ACHN (cell line): ENCODE results near the gene THPO.
A peak's percentile ranks its signal among the peaks of the same experiment; 100 is the strongest.

Experiments
- DNase-seq: peaks from one replicate; pipeline ENCODE4 v3.0.0-alpha.2; 2015
- in situ Hi-C: cut with HindIII; loops from 2 replicates; pipeline ENCODE4 v1.10.0; 2017; ENCODE audit warnings: low sequenced_read_pairs, low pct_ligation_motif_present, low pct_unique_long_range_greater_than_20kb

Gene THPO

DNA sequence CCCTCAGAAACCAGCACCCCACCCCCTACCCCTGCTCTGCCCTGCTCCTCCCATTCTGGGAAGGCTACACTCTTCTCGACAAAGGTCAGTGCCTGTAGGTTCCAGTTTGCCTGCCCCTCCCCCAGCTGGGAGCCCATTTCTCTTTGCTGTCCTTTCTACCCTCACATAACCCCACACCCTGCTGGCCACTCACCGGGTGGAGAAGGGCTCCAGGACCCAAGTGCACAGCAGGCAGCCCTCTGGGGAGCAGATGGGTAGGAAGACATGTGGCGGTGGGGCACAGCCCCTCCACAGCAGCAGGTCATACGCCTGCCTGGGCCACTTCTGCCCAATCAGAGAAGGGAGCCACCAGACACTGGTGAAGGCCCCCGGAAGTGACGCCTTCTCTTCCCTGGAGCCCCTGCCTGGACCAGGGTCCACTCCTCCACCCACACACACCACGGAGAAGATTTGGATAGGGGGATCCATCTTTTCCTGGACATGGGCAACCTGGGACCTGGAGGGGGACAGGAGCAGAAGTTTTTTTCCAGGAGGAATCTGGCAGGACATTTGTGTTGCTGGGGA, at the start of gene THPO:
Gene THPO, minus strand, starts transcription at position 326 of the 564 bp plus-strand sequence. CDS start 1,948 bp downstream, outside the sequence.
- in situ Hi-C loops: no loop called here
- DNase-seq: no peak

GRCh38 chr3:184426691-184427141, 48.7 kb upstream of the THPO start:
- no peak for DNase-seq
- in situ Hi-C loops: no loop called here

DNA sequence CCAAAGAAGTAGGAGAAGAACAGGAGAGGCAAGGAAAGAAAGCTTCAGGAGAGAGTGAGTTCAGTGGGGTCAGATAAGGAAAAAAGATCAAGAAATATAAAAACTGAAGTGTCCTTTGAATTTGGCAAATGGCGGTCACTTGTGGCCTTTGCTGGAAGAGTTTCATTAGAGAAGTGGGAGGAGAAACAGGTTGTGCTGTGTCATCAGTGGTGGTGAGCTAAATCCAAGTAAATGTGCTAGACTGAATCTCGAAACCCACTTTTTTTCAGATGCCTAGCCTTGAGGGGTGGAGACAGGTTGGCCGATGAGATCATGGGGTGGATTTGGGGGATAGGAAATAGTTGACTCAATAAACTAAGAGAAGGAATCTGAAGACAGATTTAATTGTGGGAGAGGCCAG, 45.6 kb upstream of the THPO start:
- no peak for DNase-seq
- in situ Hi-C loops: no loop called here

- in situ Hi-C loops: no loop called here
- DNase-seq: no peak
Measured at GRCh38 chr3:184419171-184419570, 41.2 kb upstream of the THPO start.

DNA sequence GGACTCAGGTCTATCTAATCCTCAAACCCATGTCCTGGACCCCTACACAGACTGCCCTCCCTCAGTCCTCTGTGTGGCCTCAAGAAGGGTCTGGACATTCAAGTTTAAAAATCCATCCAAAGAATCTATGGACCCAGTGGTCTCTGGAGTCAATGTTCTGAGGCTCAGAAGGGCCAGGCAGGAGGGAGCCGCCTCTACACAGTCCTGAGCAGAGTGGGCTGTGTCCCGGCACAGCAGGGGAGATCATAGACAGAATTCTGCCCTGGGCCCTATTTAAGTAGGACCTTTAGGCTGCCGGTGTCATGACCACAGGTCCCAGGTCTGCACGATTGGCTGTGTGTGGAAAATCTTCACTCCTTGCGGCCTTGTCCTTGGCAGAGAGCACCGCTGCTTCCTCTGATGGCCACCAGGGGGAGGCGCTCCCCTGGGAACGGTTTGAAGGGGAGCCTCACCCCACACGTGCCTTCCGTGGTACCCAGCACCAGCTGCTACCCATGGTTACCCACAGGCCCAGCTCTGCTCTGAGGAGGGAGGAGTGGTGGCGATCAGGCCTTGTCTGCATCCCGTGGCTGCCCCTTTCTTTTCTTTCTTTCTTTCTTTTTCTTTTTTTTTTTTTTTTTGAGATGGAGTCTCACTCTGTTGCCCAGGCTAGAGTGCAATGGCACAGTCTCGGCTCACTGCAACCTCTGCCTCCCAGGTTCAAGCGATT, 39.8 kb upstream of the THPO start:
- DNase-seq: peak; percentile 44
- in situ Hi-C loops: no loop called here

DNA sequence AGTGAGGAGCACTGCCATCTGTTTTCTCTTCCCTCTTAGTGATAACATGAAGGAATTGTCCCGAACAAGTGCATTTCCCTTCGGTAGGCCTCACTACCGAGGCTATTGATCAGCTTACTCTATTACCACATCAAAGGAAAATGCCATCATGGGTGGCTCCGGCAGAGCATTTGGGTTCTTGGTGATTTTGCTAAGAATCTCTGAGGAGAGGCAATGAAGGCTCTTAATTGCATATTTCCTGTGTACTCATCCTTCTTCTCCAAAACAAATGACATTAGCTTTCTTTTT, 37.1 kb upstream of the THPO start:
- no peak for DNase-seq
- in situ Hi-C loops: no loop called here

DNA sequence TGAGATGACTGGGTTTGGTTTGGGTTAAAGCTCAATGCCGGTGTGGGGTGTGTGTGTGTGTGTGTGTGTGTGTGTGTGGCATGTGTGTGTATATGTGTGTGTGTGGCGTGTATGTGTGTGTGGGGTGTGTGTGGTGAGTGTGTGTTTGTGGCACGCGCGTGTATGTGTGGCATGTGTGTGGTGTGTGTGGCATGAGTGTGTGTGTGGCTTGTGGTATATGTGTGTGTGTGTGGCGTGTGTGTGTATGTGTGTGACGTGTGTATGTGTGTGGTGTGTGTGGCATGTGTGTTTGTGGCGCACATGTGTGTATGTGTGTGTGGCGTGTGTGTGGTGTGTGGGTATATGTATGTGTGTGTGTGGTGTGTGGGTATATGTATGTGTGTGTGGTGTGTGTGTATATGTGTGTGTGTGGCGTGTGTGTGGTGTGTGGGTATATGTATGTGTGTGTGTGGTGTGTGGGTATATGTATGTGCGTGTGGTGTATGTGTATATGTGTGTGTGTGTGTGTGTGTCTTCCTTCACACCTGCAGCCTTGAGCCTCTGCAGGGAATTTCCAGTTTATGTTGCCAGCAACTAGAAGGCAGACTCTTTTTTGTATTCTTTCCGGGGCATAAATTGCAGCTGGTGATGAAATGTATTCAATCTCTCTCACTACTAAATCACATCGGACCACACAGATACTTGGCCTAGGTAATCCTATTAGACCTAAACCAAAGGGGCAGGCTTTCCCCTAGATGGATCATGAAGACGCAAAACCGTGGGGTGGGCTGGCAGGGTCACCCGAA, 36.6 kb upstream of the THPO start:
- in situ Hi-C loops: no loop called here
- no peak for DNase-seq

DNA sequence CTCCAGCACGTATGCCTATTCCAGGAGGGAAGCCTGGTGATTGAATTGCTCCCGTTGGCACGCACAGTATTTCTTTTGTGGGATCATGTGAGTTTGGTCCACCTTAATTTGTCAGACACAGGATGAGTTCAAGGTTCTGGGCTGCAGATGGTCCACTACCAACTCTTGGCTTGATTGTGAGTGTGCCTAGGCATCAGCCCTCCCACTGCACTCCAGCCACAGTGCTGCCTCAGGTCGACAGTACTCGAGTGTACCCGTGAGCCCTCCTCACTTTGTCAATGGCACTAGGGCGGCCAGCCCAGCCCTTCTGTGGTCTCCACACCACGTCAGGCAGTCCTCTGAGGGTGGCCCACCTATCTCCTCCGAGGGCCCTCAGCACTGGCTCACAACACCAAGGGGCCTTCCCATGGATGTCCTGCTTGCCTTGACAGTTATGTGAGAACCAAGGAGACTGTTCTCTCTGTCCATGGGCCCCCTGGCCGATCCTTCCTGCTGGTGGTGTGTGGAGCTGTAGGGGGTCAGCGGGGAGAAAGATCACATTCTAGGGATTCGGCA, 32.0 kb upstream of the THPO start:
- in situ Hi-C loops: no loop called here
- DNase-seq: no peak

GRCh38 chr3:184409331-184409926, 31.4 kb upstream of the THPO start:
- DNase-seq: no peak
- in situ Hi-C loops: no loop called here

DNA sequence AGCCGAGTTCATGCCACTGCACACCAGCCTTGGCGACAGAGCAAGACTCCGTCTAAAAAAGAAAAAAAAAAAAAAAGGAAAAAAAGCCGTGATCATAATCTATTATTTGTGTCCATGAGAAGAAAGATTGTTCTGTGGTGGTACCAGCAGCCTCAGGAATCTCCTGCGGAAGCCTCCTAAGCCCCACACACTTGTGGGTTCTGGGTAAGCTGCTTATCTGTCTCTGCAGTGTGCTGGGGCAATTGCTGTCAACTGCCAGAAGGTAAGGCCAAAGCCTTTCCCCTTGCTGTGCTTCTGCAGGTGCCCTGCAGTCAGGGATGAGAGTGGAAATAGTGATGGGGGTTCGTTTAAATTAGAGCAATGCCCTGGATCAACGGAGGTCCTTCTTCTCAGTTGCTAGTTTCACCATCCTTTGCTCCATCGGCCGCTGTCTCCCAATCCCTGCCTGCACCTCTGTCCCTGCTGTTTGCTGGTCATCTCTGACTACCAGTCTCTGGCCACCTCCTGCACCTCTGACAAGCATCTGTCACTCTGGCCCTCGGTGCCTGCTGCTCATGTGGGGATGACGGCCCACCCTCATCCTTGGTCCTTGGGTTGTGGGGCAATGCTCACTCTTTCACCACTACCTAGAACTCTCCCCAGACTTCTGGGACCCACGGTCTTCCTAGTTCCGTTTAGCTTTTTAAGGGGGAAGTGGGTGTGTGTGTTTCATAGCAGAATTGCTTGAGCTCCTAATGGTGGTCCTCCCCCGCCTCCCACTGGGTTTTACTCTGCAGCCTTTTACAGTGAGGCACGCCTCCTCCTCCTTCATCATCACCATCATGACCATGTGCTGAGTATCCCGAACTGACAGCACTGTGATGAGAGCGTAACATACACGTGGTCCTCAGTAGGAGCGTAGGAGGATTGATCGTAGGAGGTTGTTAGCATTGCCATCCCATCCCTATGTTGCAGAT, 27.3 kb upstream of the THPO start:
- in situ Hi-C loops: no loop called here

DNA sequence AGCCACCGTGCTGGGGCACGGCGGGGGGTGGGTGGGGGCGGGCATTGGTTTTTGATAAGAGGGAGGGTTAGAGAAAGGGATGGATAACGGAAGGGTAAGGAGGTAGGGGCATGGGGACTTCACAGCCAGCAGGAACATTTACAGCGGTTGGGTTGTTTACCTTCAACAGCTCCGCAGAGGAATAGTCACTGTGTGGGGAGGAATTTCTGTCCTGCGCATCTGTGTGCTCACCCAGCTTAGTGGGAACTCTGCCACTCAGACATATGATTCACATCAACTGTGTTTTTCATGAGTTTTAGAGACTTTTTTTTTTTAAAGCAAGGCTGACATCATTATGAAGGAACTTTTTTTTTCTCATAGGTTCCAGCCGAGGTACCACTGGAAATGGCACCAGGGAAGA, 21.4 kb upstream of the THPO start:
- in situ Hi-C loops: no loop called here
- peak; percentile 65 for DNase-seq

More for the DNA sequence above, 27.3 kb upstream of the THPO start:
- DNase-seq: no peak

GRCh38 chr3:184395320-184395660, 17.3 kb upstream of the THPO start:
- in situ Hi-C loops: no loop called here

GRCh38 chr3:184391266-184391665, 13.3 kb upstream of the THPO start:
- peak; percentile 39 for DNase-seq
- in situ Hi-C loops: no loop called here

More at GRCh38 chr3:184395320-184395660, 17.3 kb upstream of the THPO start:
- no peak for DNase-seq

- no peak for DNase-seq
- in situ Hi-C loops: no loop called here
Measured at GRCh38 chr3:184389935-184390528, 12.0 kb upstream of the THPO start.

DNA sequence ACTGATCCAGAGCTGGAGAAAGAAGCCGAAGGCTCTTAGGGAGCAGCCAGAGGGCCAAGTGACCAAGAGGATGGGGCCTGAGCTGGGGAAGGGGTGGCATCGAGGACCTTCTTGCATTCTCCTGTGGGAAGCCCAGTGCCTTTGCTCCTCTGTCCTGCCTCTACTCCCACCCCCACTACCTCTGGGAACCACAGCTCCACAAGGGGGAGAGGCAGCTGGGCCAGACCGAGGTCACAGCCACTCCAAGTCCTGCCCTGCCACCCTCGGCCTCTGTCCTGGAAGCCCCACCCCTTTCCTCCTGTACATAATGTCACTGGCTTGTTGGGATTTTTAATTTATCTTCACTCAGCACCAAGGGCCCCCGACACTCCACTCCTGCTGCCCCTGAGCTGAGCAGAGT, 11.4 kb upstream of the THPO start:
- in situ Hi-C loops: no loop called here
- no peak for DNase-seq

DNA sequence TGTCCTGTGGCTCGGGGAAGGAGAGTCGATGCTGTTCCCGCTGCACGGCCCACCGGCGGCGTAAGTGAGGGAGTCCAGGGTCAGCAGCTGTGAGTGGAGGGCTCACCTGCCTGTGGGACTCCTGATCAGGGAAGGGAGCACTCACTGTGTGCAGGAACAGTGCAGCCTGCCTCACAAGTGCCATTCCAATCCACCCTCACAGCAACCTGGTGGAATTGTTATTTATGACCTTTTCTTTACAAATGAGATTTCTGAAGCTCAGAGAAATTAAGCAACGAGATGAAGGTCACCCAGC, 10.9 kb upstream of the THPO start:
- DNase-seq: no peak
- in situ Hi-C loops: no loop called here

GRCh38 chr3:184388164-184388935, 10.3 kb upstream of the THPO start:
- in situ Hi-C loops: no loop called here
- no peak for DNase-seq
